GM18861 (cell line): Measurements from ENCODE around the gene CRNKL1.
"Not testable (repeated sequence)": the region's sequence is repeated elsewhere in the genome, so short reads cannot be mapped to it uniquely, and the experiment has no call there.

Source experiments
- ATAC-seq: cut with Tn5 transposase; IDR thresholded peaks from one replicate; pipeline ENCODE4 v1.9.1; 2021; ENCODE audit not compliant: unreplicated experiment

Gene CRNKL1

DNA sequence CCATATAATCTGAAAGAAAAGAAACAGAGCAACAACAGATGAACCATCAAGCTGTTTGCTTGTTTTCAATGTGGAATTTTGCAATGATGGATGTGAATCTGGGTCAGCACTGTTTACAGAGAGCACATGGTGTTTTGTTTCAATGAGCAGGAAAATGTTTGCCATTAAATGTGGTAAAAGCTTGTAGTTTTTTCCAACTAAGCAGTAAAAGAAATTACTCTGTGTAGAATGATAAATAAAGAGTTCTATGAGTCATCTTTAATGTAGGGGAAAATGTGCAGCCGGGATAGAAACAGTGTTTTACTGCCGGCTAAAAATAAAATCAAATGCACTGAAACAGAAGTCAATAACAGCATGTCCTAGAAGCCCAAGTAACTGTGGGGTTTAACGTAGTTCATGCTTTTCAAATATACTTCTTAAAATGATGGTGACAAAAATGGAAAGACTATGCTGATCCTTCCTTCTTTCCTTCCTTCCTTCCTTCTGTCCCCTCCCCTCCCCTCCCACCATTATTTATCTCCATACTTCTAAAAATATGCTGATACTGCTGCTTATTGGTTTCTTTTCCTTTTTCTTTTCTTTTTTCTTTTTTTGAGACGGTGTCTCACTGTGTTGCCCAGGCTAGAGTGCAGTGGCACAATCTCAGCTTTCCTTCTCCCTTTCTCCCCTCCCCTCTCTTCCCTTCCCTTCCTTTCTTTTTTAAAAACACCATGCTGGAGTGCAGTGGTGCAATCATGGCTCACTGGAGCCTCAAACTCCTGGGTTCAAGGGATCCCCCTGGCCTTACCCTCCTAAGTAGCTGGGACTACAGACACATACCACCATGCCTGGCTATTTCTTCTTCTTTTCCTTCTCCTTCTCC, 41.4 kb downstream of the CRNKL1 start:
- ATAC-seq = no peak

DNA sequence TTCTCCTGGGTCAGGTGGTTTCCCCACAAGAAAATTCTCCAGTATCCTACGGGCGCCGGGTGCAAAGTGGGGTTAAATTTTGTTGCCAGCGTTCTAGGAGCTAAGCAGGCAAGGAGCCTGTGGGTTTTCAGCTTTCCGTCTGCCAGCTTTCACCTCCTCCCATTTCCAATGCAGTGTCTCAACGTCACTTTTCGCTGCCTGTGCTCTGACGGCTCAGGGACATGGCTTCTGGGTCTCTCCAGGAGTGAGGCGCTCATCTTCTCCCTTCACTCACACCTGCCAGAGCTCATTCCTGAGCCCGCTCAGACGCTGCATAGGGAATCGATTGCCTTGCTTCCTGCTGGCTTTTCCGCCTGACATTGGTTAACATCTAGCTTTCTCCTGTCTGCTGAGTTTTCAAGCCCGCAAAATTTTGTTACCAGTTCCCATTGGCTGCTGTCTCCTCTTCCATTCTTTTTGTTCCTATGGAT, 42.4 kb downstream of the CRNKL1 start:
- no peak for ATAC-seq

DNA sequence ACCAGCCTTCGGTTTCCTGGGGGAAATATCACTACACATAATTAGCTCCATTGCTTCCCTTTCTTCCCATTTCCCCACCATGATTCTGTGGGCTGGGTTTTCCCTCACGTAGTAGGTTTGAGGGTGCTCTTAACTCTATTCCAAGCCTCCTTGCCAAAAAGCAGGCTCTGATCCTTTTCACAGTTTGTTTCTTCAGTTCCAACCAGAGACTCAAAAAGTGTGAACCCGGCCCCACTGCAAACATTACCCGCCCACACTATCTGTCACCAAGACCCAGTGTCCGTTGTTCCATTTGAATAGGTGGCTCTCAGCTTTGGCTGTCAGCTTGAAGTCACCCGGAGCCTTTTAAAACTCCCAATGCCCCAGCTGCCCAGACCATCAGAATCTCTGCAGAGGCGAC, 46.9 kb downstream of the CRNKL1 start:
- no peak for ATAC-seq

DNA sequence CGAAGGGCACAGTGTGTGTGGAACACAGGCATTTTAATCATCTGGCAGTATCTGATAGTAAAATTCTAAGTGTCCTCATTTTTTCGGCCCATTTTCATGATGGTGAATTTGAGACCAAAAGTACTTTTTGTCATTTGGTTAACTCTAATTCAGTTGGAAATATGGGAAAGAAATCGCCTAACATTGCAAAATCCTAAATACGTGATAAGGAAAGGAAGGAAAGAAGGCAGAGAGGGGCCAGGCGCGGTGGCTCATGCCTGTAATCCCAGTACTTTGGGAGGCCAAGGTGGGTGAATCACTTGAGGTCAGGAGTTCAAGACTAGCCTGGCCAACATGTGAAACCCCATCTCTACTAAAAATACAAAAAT, 48.3 kb downstream of the CRNKL1 start:
- not testable (repeated sequence) for ATAC-seq

DNA sequence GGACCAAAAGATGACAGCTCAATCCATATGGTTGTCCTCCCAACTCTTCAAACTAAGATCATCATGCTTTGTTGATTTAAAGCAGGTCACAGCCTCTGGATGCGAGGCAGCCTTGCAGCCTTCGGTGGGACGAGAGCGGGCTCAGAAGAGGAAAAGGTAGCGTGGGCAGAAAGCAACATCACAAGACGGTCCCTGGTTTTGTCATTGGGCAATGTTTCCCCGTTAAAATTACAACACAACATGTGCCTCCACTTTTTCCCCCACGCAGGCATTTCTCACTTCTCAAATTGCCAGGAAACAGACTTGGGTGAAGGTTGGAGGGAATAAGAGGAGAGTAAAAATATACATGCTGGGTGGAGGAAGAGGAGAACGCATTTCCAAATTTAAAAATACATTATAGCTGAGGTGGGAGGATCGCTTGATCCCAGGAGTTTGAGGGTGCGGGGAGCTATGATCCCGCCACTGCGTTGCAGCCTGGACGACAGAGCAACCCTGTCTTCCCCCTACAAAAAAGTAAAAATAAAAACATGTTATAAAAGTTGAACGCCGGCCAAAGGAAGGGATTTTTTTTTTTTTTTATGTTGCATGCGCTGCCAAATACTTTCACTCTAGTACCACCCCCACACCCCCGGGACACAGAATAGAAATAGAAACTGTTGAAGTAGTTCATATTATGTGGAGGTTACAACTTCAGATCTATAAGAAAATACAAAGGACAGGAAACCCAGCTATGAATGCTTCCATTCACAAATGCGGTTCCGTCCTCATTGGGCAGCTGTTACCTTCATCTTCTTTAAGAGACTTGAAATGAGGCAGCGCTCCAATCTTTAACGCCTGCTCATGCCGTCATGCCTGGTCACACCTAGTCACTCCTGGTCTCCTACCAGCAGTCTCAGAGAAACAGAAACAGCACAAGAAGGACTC, 49.0 kb downstream of the CRNKL1 start:
- ATAC-seq = no peak

DNA sequence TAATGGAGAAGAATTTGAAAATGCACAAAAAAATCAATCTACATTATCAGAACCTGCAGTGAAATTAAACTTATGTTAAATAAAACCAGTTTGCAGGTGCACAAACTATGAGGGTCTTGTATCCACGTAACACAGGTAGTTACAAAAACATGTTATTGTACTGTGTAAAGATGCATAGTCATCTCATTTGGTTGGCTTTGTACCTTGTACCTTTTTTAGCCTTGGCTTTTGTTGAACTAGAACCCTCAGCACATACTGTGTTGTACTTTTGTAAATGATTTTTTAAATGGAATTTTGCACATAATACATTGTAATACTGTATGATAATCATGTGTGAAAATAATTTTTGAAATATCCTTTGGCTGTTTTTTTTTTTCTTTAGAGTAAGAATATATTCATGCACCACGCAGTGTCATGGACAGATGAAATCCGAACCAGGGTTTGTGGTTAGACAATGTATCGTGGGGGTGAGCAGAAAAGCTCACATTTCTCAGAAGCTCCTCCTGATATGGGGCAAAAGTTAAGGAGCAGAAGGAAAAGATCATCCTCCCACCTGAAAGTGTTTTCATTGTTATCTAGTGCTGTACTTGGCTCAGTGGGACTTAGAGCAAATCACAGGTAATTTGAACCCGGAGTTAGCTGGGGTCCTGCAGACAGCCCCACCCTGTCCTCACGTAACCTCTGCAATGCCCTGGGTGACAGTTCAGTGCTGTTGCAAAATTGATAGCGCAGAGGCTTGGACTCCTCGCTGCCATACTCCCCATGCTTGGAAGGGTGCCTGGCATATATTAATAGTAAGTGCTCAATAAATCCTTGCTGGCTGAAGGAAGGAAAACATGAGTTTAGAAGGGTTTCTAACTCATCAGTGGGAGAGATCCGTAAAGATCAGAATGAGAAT, 49.9 kb downstream of the CRNKL1 start:
- ATAC-seq = no peak

DNA sequence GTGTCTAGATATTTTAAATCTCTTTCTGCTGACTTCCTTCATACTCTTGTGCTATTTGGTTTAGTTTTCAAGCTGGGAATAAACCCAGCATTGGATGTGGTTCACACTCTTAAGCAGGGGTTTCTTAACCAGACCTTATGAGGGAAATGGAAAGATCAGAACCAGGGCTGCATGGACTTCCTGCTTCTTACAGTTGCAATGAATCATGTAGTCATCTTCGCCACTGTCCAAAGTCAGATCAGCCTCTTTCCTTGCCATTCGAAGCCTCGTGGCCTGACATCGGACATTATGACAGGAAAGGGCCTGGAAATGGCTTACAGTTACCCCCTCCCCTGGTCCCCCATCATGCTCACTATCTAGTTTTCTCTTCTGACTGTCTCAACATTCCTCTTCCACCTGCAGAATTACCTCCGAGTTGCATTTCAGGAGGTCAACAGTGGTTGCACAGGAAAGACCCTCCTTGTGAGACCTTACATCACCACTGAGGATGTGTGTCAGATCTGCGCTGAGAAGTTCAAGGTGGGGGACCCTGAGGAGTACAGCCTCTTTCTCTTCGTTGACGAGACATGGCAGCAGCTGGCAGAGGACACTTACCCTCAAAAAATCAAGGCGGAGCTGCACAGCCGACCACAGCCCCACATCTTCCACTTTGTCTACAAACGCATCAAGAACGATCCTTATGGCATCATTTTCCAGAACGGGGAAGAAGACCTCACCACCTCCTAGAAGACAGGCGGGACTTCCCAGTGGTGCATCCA, 51.9 kb downstream of the CRNKL1 start:
- no peak for ATAC-seq

DNA sequence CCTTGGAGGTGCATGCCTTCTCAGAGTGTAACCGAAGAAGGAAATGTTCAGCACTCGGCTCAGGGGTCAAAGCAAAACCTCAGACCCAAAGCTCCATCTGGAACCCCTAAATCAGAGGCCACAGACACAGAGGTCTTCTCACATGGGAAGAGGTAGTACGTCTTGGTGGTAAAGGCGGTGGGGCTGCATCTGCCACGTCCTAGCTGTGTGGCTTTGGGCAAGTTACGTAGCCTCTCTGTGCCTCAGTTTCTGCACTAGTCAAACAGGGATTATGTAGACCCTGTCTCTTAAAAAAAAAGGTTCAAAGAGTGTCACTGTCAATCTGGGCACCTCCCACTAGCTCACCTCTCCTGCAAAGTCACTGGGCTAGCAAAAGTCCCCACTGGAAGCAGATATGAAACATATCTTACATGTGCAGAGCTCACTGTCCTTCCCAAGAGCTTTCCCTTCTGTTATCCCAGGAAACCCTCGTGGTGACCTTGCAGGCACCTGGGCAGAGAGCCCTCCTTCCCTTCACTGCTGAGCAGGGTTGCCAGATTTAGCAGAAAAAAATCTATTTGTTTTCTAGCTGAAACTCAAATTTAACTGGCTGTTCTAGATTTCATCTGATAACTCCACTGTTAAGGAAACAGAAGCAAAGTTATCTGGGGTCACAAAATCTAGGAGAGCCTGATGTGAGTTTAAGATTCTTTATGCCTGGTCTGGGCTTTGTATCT, 53.1 kb downstream of the CRNKL1 start:
- ATAC-seq = no peak

DNA sequence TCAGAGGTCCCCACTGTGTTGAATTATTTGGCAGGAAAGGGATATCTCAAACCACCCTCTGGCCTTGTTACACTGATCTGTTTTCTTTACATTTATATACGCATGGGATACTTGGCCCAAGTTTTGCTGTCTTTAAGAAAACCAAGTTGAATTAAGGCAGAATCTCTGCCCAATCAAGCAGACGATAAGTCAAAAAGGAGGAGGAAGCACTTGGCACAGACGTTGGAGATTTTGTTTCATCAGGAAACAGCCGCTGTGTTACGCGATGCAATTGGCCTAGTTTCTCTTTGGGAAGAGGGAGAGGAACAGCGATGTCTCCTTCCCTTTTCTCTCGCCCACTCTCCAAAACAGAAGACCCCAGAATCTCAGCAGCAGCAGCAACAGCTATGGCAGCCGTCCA, 55.3 kb downstream of the CRNKL1 start:
- ATAC-seq = no peak

DNA sequence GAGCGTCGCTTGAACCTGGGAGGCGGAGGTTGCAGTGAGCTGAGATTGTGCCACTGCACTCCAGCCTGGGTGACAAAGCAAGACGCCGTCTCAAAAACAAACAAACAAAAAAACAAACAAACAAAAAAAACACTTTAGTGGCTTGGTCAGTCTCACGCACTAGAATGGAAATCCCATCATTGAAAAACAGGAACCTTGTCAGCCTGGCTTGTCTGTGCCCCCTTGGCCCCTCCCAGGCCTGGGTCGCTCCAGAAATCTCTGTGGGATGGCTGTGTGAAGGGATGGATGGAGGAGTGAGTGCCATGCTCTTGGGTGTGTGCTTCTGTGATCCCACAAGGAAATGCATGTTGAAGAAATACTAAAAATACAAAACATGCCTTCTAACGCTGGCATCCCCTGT, 56.0 kb downstream of the CRNKL1 start:
- ATAC-seq = no peak

DNA sequence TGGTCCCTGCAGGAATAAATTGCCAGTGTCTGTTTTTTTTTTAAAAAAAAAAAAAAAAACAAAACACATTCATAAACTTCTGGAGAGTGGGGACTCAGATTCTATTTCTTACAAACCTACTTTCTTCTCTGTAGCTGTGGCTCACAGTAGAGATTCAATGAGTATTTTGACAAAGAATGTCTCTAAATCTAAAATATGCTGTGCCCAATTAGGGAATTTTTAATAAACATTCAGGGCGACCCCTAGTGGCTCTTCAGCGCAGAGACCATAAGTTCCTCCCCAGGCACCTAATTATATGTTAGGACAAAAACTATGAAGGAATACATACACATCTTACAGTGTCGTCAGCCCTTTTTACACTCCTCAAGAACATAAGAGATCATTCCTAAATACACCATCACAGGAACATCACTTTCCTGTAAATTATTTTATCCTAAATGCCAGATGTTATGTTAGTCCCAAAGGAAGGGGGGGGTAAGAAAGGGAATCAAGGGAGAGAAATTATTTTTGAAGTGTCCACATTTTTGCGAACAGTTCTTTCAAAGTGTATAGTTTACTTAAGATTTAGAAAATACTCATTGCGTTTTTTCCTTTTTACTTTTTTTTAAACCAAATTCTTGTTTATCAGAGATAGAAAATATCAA, 56.9 kb downstream of the CRNKL1 start:
- ATAC-seq = no peak

DNA sequence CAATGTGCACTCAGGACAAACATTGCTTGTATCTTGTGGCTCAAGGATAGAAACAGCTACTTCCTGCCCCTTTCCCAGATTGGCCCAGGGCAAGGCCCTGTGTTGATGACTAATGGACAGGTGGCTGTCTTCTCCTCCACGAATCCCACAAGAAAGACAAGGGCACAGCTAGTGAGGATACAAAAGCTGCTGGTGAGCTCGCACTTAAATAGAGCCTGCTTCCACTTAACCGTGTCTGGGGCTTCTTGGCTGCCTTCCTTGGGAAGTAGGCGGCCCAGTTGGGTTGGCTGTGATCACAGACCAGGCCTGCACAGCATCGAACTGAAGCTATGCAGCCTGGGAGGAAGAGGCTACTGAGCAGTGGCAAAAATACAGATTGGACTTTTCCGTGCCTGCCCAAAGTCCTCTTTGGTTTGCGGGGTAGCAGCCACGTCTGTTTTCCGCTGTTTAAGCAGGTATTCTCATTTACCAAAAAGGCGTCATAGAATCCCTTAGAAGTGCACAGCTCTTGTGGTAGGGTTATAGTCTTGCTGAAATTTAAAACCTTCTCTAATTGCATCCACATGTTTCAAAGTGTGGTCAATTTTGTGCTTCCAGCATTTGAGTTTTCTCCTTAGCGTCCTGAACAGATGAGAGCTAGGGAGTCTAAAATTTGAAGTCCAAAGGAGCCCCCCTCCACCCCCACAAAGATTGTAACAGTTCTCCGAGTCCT, 58.2 kb downstream of the CRNKL1 start:
- ATAC-seq = no peak

DNA sequence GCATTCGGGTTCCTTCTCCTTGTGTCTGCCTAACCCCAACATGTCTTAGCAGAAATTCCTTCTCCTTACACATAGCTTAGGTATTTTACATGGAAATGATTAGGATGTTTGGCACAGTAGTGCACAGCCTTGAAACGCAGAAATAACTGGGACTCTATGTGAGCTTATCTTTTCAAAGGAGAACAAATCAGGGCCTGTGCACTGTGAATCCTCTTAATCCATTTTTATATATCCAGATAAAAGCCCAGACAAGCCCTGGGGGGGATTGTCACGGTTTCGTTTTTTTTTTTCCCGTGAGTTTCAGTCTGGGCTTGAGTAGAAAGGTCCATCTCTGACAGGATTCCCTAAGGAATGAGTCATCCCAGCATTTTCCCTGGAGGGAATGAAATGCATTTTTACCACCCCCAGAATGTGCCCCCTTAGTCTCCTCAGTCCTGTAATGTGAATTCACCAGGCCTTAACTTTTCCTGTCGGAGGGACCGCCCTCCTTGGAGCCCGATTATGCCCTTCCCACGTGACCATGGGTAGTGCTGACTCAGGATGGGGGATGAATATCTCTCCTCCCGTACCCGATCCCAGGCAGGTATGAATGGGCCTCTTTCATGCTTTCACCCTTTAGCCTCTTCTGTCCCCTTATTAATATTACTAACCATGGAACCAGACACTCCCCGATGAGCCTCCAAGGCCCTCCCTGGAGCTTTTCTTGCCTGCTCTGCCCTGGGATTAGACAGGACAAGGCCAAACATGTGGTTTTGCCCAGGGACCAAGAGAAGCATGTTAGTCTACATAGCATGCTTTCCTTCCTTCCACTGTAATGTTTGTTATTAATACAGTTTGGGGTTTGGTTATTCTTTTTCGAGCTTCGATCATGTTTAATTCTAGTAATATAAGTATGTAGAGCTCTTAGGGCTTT, 59.0 kb downstream of the CRNKL1 start:
- ATAC-seq = no peak

DNA sequence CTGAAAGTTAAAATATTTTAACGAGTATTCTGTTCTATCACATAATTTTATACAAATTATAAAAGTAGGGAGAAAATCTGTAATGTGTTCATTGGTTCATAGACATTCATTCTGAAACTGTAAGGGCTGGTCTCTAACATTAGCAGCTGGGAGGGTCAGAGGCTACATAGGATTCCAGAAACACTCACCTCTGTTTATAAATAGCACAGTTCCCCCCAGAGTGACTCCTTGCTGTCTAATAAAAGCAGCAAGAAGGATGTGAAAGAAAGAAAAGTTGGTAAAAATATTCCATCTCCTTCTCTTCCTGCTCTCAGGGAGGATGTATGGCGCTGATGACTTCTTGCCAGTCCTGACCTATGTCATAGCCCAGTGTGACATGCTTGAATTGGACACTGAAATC, 60.4 kb downstream of the CRNKL1 start:
- ATAC-seq = no peak

DNA sequence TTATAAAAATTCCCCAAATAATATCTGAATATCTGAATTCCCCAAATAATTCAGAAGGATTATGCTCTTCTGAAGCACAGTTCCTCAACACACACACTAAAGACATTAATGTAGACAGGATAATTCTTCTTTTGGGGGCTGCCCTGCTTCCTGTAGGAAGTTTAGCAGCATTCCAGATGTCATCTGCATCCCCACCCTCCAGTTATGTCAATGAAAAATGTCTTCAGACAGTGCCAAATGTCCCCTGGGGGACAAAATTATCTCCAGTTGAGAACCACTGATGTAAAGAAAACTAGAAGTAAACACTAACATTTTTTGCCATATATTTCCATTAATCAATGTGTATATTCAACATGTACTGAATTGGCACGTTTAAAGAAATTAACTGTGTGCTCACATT, 61.0 kb downstream of the CRNKL1 start:
- no peak for ATAC-seq

DNA sequence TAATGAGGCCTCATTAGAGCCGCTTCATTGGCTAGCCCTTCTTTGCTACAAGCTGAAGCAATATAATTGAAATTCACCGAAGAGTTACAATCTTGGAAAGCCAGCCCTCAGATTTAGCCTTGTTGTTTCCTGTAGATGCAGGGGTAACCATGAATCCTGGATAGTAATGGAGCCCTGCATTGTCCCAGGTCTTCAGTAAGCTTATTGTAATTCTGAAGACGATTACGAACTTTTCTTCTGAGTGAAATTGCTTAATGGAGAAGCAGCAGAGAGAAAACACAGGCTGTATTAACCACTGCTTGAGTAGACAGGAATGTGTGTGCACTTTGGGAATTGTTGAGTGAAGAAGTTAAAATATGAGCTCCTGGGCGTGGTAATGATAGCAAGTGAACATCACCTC, 61.4 kb downstream of the CRNKL1 start:
- ATAC-seq = no peak

DNA sequence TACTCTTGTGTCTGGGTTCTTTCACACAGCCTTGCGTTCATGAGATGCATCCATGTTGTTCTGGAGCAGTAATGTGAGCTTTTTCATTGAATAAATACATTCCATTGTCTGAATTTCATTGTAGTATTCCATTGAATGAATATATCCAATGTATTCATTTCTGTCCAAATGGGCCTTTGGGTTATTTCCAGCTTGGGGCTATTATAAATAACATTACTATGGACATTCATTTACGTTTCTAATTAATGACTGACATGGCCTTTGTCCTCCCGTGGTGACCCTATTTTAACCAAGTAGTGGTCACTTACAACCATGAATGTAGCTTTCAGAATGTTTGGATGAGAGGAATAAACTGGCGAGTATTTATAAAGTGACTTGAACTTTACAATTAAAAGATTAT, 65.2 kb downstream of the CRNKL1 start:
- no peak for ATAC-seq
